Measurements from ENCODE around the gene KLHDC4. TPM values are rescaled to one million over a fixed set of nuclear protein-coding genes. Genes with fewer than 3 reads are reported as not detected.

The KLHDC4 gene
- total and polyA plus RNA-seq, 9 of the 15 experiments (the other 6 are each of a cell fraction or from before 2014, with no cell fraction given): 1.3 to 68.1 (median 32.8) TPM

DNA sequence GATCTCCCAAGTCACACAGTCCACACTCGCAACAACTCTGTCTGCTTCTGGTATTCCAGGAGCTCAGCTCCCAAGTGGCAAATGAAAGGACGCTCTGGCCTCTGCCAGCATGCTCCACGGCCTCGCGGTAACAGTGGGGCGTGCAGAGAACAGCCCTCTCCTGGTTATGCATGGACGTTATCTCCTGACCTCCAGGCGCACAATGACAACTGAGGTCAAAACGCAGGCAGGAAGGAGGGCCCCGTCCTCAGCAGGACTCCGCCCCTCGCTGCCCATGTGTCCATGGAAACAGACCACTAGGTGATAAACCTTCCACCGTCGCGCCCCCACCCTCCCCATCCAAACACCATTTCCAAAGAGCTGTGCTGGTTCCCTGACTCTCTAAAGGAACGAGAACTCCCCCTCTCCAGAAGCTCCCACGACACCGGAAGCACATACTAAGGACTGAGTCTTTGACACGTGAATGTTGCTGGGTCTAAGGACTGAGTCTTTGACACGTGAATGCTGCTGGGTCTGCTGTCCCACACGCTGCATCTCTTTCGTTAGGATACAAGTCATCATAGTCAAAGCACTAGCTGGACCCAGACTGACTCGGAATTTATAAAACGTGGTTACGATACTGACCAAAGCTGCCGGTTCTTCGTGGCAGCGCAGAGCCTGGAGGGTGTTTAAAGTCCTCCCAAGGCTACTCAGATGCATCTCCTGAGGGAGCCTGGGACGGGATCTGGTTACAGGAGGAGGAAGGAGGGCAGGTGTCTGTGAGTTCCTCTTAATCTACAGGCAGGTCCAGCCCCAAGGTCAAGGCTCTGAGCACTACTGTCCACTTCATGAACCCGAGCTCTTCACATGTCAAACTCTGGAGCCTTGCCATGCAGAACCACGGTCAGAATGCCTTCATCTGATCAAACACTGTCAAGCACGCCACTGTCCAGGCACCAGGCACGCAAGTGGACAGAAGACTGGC, 43.9 kb downstream of the KLHDC4 start (continued):
- TF ChIP-seq, protein P1, sequence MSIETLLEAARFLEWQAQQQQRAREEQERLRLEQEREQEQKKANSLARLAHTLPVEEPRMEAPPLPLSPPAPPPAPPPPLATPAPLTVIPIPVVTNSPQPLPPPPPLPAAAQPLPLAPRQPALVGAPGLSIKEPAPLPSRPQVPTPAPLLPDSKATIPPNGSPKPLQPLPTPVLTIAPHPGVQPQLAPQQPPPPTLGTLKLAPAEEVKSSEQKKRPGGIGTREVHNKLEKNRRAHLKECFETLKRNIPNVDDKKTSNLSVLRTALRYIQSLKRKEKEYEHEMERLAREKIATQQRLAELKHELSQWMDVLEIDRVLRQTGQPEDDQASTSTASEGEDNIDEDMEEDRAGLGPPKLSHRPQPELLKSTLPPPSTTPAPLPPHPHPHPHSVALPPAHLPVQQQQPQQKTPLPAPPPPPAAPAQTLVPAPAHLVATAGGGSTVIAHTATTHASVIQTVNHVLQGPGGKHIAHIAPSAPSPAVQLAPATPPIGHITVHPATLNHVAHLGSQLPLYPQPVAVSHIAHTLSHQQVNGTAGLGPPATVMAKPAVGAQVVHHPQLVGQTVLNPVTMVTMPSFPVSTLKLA (conservative IDR thresholded peaks at IDR 0.05): peak; percentile 92 to 95
- TF ChIP-seq ZEB2 (IDR thresholded peaks at IDR 0.05) (no peak), ESRRB (CRISPR knock-in tag; IDR thresholded peaks at IDR 0.05; ENCODE audit: borderline replicate concordance) (no peak), CREB1 (IDR thresholded peaks at IDR 0.05) (peak; percentile 73; the same call in 1 of the 2 replicates), CREB1 (CRISPR knock-in tag; IDR thresholded peaks at IDR 0.05) (peak; percentile 55; the same call in 1 of the 2 replicates), CBFA2T3 (IDR thresholded peaks at IDR 0.05) (peak; percentile 94), NCOA6 (IDR thresholded peaks at IDR 0.05) (no peak), NFE2L1 (tag; IDR thresholded peaks at IDR 0.05; ENCODE audit: borderline replicate concordance, low read depth) (no peak), MCM5 (IDR thresholded peaks at IDR 0.05; ENCODE audit: low read depth) (no peak), ZNF778 (CRISPR knock-in tag; IDR thresholded peaks at IDR 0.05) (no peak), MAFK (IDR thresholded peaks at IDR 0.05; ENCODE audit: low read length) (no peak), SAFB2 (IDR thresholded peaks at IDR 0.05; ENCODE audit: borderline replicate concordance, low read depth, low read length, severe bottlenecking) (no peak), CHD1 (IDR thresholded peaks at IDR 0.05; ENCODE audit: low read length) (no peak), CAMTA2 (CRISPR knock-in tag; conservative IDR thresholded peaks at IDR 0.05) (no peak), TCF7L2 (IDR thresholded peaks at IDR 0.05; ENCODE audit: low read depth, low read length) (no peak), RBM15 (IDR thresholded peaks at IDR 0.05; ENCODE audit: insufficient read depth, low read length) (no peak), SPI1 (IDR thresholded peaks at IDR 0.05; ENCODE audit: borderline replicate concordance, low read depth, low read length) (peak; percentile 35; the same call in 1 of the 2 replicates), U2AF1 (optimal IDR thresholded peaks at IDR 0.05; ENCODE audit: low read depth, low read length) (no peak)
- TF ChIP-seq, protein P2, sequence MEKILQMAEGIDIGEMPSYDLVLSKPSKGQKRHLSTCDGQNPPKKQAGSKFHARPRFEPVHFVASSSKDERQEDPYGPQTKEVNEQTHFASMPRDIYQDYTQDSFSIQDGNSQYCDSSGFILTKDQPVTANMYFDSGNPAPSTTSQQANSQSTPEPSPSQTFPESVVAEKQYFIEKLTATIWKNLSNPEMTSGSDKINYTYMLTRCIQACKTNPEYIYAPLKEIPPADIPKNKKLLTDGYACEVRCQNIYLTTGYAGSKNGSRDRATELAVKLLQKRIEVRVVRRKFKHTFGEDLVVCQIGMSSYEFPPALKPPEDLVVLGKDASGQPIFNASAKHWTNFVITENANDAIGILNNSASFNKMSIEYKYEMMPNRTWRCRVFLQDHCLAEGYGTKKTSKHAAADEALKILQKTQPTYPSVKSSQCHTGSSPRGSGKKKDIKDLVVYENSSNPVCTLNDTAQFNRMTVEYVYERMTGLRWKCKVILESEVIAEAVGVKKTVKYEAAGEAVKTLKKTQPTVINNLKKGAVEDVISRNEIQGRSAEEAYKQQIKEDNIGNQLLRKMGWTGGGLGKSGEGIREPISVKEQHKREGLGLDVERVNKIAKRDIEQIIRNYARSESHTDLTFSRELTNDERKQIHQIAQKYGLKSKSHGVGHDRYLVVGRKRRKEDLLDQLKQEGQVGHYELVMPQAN (IDR thresholded peaks at IDR 0.05; ENCODE audit: borderline replicate concordance): peak; percentile 92
- TF ChIP-seq, protein P3, sequence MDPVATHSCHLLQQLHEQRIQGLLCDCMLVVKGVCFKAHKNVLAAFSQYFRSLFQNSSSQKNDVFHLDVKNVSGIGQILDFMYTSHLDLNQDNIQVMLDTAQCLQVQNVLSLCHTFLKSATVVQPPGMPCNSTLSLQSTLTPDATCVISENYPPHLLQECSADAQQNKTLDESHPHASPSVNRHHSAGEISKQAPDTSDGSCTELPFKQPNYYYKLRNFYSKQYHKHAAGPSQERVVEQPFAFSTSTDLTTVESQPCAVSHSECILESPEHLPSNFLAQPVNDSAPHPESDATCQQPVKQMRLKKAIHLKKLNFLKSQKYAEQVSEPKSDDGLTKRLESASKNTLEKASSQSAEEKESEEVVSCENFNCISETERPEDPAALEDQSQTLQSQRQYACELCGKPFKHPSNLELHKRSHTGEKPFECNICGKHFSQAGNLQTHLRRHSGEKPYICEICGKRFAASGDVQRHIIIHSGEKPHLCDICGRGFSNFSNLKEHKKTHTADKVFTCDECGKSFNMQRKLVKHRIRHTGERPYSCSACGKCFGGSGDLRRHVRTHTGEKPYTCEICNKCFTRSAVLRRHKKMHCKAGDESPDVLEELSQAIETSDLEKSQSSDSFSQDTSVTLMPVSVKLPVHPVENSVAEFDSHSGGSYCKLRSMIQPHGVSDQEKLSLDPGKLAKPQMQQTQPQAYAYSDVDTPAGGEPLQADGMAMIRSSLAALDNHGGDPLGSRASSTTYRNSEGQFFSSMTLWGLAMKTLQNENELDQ (CRISPR knock-in tag; IDR thresholded peaks at IDR 0.05; ENCODE audit: borderline replicate concordance): no peak
- TF ChIP-seq, protein P4, sequence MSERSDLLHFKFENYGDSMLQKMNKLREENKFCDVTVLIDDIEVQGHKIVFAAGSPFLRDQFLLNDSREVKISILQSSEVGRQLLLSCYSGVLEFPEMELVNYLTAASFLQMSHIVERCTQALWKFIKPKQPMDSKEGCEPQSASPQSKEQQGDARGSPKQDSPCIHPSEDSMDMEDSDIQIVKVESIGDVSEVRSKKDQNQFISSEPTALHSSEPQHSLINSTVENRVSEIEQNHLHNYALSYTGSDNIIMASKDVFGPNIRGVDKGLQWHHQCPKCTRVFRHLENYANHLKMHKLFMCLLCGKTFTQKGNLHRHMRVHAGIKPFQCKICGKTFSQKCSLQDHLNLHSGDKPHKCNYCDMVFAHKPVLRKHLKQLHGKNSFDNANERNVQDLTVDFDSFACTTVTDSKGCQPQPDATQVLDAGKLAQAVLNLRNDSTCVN (CRISPR knock-in tag; IDR thresholded peaks at IDR 0.05): no peak
